HG02840 (cell line): ENCODE measurements around the gene CYP4V2.
"Not testable (repeated sequence)": the region's sequence is repeated elsewhere in the genome, so short reads cannot be mapped to it uniquely, and the experiment has no call there.

Experiments
- ATAC-seq: cut with Tn5 transposase; IDR thresholded peaks from one replicate; pipeline ENCODE4 v1.9.1; 2021; ENCODE audit warnings: mild to moderate bottlenecking, moderate library complexity, moderate number of reproducible peaks; ENCODE audit not compliant: unreplicated experiment, low FRiP score

Gene CYP4V2

GRCh38 chr4:186227744-186228513, 36.6 kb downstream of the CYP4V2 start:
- ATAC-seq, result no peak

GRCh38 chr4:186228514-186228894, 37.1 kb downstream of the CYP4V2 start:
- no peak for ATAC-seq

- no peak for ATAC-seq
These were observed 43.0 kb downstream of the CYP4V2 start for GRCh38 chr4:186234367-186234766.

GRCh38 chr4:186236126-186236525, 44.8 kb downstream of the CYP4V2 start:
- no peak for ATAC-seq

GRCh38 chr4:186240452-186240847, 49.1 kb downstream of the CYP4V2 start:
- ATAC-seq, result no peak

GRCh38 chr4:186240848-186241491, 49.6 kb downstream of the CYP4V2 start:
- no peak for ATAC-seq

- ATAC-seq, result no peak
These were observed 50.2 kb downstream of the CYP4V2 start for GRCh38 chr4:186241616-186242015.

GRCh38 chr4:186242031-186242430, 50.7 kb downstream of the CYP4V2 start:
- not testable (repeated sequence) for ATAC-seq

- ATAC-seq, result no peak
These were observed 52.0 kb downstream of the CYP4V2 start for GRCh38 chr4:186243331-186243730.

GRCh38 chr4:186244835-186245234, 53.5 kb downstream of the CYP4V2 start:
- ATAC-seq, result no peak

- not testable (repeated sequence) for ATAC-seq
These were observed 55.8 kb downstream of the CYP4V2 start for GRCh38 chr4:186247062-186247752.

GRCh38 chr4:186248643-186249042, 57.3 kb downstream of the CYP4V2 start:
- ATAC-seq, result no peak

GRCh38 chr4:186249785-186250754, 58.7 kb downstream of the CYP4V2 start:
- ATAC-seq, result no peak

- ATAC-seq, result no peak
These were observed 59.4 kb downstream of the CYP4V2 start for GRCh38 chr4:186250760-186251159.

- no peak for ATAC-seq
These were observed 63.8 kb downstream of the CYP4V2 start for GRCh38 chr4:186255122-186255521.

- ATAC-seq, result no peak
These were observed 66.9 kb downstream of the CYP4V2 start for GRCh38 chr4:186258216-186258811.

- ATAC-seq, result no peak
These were observed 68.7 kb downstream of the CYP4V2 start for GRCh38 chr4:186260117-186260503.
